ENCODE measurements around the gene USP24. TPM values are rescaled to one million over a fixed set of nuclear protein-coding genes. Genes with fewer than 3 reads are reported as not detected.

USP24 gene
- total and polyA plus RNA-seq, 2 donors (not counting 1 experiment from before 2014, with no cell fraction given): 18.9 to 152 TPM

- no peaks in the 10 kb centered on the region for H3K79me2 ChIP-seq (ENCODE audit: control insufficient read depth, insufficient read depth, low read length)
- peaks cover 0 to 10% (median 3%) of the 10 kb centered on the region in 4 experiments for H3K27me3 ChIP-seq (replicated peaks in 1 of 4; ENCODE audit: control extremely low read depth in 1 of 4, control insufficient read depth in 3 of 4, insufficient read depth in 4 of 4, low read length in 3 of 4)
- Mint-ChIP-seq H3K27me3 (peaks cover 32% of the 10 kb centered on the region), H3K4me1 (no peaks in the 10 kb centered on the region), H3K4me3 (no peak overlapping the region), H3K9me3 (ENCODE audit: insufficient read depth) (no peaks in the 10 kb centered on the region), H3K27ac (no peak overlapping the region)
- H3K4me1 ChIP-seq (ENCODE audit: control insufficient read depth in 2 of 2, insufficient read depth in 2 of 2, low read length in 2 of 2): no peaks in the 10 kb centered on the region
- no peak overlapping the region for H3K27ac ChIP-seq (ENCODE audit: low read length in 2 of 2)
- ATAC-seq (ENCODE audit: low read depth): no peak
- no peak overlapping the region for H3K4me2 ChIP-seq (replicated peaks; ENCODE audit: low read depth, low read length, poor library complexity, severe bottlenecking)
- H3K9me3 ChIP-seq (ENCODE audit: control extremely low read depth in 1 of 3, control insufficient read depth in 2 of 3, insufficient read depth in 1 of 3, low read length in 2 of 3): no peaks in the 10 kb centered on the region
- POLR2A ChIA-PET: interaction anchor here (0.6 kb wide), 1 partner anchor 424 kb away, joined by 3 read pairs; no protein-coding TSS in a partner anchor
- no peak for DNase-seq
- H3K36me3 ChIP-seq (replicated peaks in 1 of 2; ENCODE audit: control extremely low read depth in 1 of 2, control insufficient read depth in 1 of 2, extremely low read depth in 1 of 2, insufficient read depth in 2 of 2, low read length in 1 of 2): no peaks in the 10 kb centered on the region
- no peak overlapping the region for H3K4me3 ChIP-seq (ENCODE audit: control extremely low read depth in 1 of 5, extremely low read depth in 1 of 5, insufficient read depth in 1 of 5, low read depth in 2 of 5, low read length in 4 of 5)
- 86% methylated on average over 14 of the region's 15 CpGs for WGBS (ENCODE audit: insufficient coverage)
- TF ChIP-seq, protein P1, sequence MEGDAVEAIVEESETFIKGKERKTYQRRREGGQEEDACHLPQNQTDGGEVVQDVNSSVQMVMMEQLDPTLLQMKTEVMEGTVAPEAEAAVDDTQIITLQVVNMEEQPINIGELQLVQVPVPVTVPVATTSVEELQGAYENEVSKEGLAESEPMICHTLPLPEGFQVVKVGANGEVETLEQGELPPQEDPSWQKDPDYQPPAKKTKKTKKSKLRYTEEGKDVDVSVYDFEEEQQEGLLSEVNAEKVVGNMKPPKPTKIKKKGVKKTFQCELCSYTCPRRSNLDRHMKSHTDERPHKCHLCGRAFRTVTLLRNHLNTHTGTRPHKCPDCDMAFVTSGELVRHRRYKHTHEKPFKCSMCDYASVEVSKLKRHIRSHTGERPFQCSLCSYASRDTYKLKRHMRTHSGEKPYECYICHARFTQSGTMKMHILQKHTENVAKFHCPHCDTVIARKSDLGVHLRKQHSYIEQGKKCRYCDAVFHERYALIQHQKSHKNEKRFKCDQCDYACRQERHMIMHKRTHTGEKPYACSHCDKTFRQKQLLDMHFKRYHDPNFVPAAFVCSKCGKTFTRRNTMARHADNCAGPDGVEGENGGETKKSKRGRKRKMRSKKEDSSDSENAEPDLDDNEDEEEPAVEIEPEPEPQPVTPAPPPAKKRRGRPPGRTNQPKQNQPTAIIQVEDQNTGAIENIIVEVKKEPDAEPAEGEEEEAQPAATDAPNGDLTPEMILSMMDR (IDR thresholded peaks at IDR 0.05): no peak
- TF ChIP-seq EZH2 (IDR thresholded peaks at IDR 0.05; ENCODE audit: borderline replicate concordance, insufficient read depth, low read depth, low read length, poor library complexity, severe bottlenecking): no peak
- intact Hi-C loops (cut with micrococcal nuclease): no loop called here
- no peaks in the 10 kb centered on the region for H4K20me1 ChIP-seq (ENCODE audit: control insufficient read depth, insufficient read depth, low read length, poor library complexity, severe bottlenecking)
- CTCF ChIA-PET: no interaction called here
- H3K9ac ChIP-seq (ENCODE audit: low read length): no peak overlapping the region
- H2AFZ ChIP-seq (ENCODE audit: insufficient read depth, low read depth, low read length, poor library complexity, severe bottlenecking): no peak overlapping the region
These were observed 170.4 kb downstream of the USP24 start for GRCh38 chr1:55044617-55045397.

DNA sequence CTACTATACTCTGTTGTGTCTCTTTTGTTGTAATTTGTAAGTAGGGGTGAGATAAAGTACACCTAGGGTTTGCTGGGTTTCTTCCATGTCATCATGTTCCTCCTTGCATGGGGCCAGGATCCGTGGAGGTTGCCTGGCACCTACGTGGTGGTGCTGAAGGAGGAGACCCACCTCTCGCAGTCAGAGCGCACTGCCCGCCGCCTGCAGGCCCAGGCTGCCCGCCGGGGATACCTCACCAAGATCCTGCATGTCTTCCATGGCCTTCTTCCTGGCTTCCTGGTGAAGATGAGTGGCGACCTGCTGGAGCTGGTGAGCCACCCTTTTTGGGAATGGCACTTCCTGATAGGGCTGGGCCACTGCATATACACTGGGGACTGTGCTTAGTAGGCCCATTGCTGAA, 171.4 kb downstream of the USP24 start:
- H3K36me3 ChIP-seq (replicated peaks in 1 of 2; ENCODE audit: control extremely low read depth in 1 of 2, control insufficient read depth in 1 of 2, extremely low read depth in 1 of 2, insufficient read depth in 2 of 2, low read length in 1 of 2): no peaks in the 10 kb centered on the region
- H4K20me1 ChIP-seq (ENCODE audit: control insufficient read depth, insufficient read depth, low read length, poor library complexity, severe bottlenecking): no peaks in the 10 kb centered on the region
- H3K4me2 ChIP-seq (replicated peaks; ENCODE audit: low read depth, low read length, poor library complexity, severe bottlenecking): no peak overlapping the region
- DNase-seq: no peak
- H2AFZ ChIP-seq (ENCODE audit: insufficient read depth, low read depth, low read length, poor library complexity, severe bottlenecking): no peak overlapping the region
- H3K27me3 Mint-ChIP-seq: peaks cover 36% of the 10 kb centered on the region
- H3K79me2 ChIP-seq (ENCODE audit: control insufficient read depth, insufficient read depth, low read length): no peaks in the 10 kb centered on the region
- 96% methylated on average over 9 of the region's 9 CpGs for WGBS (ENCODE audit: insufficient coverage)
- CTCF ChIA-PET: no interaction called here
- TF ChIP-seq, protein P1 (IDR thresholded peaks at IDR 0.05): no peak
- TF ChIP-seq EZH2 (IDR thresholded peaks at IDR 0.05; ENCODE audit: borderline replicate concordance, insufficient read depth, low read depth, low read length, poor library complexity, severe bottlenecking): no peak
- POLR2A ChIA-PET: no interaction called here
- H3K9me3 Mint-ChIP-seq (ENCODE audit: insufficient read depth): no peaks in the 10 kb centered on the region
- intact Hi-C loops (cut with micrococcal nuclease): no loop called here
- peaks cover 0 to 14% (median 3%) of the 10 kb centered on the region in 4 experiments for H3K27me3 ChIP-seq (replicated peaks in 1 of 4; ENCODE audit: control extremely low read depth in 1 of 4, control insufficient read depth in 3 of 4, insufficient read depth in 4 of 4, low read length in 3 of 4)
- H3K27ac ChIP-seq (ENCODE audit: low read length in 2 of 2): no peak overlapping the region
- no peaks in the 10 kb centered on the region for H3K9me3 ChIP-seq (ENCODE audit: control extremely low read depth in 1 of 3, control insufficient read depth in 2 of 3, insufficient read depth in 1 of 3, low read length in 2 of 3)
- H3K9ac ChIP-seq (ENCODE audit: low read length): no peak overlapping the region
- no peak for ATAC-seq (ENCODE audit: low read depth)
- no peak overlapping the region for H3K27ac Mint-ChIP-seq
- no peaks in the 10 kb centered on the region for H3K4me1 ChIP-seq (ENCODE audit: control insufficient read depth in 2 of 2, insufficient read depth in 2 of 2, low read length in 2 of 2)
- no peaks in the 10 kb centered on the region for H3K4me1 Mint-ChIP-seq
- H3K4me3 ChIP-seq (ENCODE audit: control extremely low read depth in 1 of 5, extremely low read depth in 1 of 5, insufficient read depth in 1 of 5, low read depth in 2 of 5, low read length in 4 of 5): no peak overlapping the region
- H3K4me3 Mint-ChIP-seq: no peak overlapping the region

All from B cell (primary cell).